ENCODE measurements around the gene UBE2QL1.

The UBE2QL1 gene

DNA sequence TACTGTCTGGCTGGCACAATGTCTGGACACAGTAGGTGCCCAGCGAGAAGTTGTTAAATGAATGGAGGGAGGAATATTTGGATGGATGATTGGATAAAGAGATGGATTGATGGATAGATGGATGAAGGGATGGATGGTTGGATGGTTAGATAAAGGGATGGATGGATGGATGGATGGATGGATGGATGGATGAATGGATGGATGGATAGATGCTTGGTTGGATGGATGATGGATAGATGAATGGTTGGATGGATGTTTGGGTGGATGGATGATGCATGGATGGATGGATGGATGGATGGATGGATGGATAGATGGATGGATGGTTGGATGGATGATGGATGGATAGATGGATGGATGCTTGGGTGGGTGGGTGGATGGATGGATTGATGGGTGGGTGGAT, 90.4 kb downstream of the UBE2QL1 start:
- no peak for DNase-seq (ENCODE audit: low read depth)

GRCh38 chr5:6540111-6540827, 91.6 kb downstream of the UBE2QL1 start:
- DNase-seq (ENCODE audit: low read depth) = peak; percentile 33

- DNase-seq (ENCODE audit: low read depth) = no peak
Measured at GRCh38 chr5:6541256-6542013, 92.8 kb downstream of the UBE2QL1 start.

DNA sequence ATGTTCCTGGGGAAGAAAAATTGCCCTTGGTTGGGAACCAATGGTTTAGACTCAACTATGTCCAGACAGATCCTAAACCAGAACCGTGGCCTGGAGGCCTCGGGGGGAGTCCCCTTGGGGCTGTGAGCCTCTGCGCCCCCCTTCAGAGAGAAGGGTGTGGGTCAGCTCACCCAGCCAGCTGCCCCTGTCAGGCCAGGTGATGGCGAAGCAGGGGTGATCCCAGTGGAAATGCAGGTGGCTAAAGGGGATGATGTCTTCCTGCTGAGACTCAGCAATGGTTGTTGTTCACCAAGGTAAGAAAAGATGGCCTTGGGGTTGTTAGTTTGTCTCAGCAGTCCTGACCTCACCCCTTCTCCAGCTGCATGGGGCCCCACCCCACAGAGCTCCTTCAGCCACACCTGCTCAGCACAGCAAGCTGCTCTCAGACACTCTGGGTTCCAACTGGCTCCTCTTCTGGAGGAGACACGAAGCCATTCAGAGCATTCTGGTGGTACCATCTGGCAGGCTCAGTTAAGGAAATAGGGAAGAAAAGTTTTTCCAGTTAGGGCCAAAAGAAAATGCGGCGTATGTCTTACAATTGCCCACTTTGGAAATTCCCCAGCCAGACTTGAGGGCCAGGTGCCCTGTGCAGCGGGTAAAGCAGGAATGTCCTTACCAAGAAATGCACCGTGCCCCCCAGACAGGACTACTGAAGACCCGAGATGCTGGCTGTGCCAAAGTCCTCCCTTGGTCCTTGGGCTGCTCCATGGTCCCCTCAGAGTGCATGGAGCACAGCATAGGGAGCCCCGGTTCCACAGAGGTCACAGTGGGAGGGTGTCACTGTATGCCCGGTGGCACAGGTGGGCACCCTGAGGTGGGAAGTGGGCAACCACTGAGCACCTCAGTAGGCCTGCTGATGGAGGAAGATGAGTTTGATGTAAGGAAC, 94.0 kb downstream of the UBE2QL1 start:
- no peak for DNase-seq (ENCODE audit: low read depth)

- no peak for DNase-seq (ENCODE audit: low read depth)
Measured at GRCh38 chr5:6543346-6543730, 94.7 kb downstream of the UBE2QL1 start.

DNA sequence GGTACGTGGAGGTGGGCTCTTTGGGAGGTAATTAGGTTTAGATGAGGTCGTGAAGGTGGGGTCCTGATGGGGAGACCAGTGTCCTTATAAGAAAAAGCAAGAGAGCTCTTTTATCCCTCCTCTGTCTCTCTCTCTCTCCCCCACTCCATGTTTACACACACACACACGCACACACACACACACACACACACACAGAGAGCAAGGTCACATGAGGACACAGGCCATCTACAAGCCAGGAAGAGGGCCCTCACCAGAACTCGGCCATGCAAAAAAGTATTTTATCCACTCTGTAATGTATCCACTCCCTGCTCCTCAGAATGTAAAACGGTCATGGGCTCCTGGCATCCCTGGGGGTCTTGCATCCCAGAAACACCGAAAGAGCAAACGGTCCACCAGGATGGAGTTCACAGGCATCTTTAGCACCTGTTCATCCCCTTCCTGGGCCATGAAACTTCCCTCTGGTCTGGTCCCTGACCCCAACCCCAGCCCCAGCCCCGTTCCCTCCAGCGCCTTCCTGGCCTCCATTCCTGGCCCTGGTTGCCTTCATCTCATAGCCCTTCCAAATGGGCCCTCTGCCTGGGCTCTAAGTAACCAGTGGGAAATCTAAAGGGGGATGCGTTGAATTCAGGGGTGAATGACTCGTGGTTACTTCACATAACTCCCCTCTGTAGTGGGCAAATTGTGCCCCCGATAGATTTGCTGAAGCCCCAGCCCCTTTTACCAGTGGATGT, 95.3 kb downstream of the UBE2QL1 start:
- no peak for DNase-seq (ENCODE audit: low read depth)
